ENCODE measurements around the gene ISLR.

- TF ChIP-seq CTCF (IDR thresholded peaks at IDR 0.05; ENCODE audit: poor library complexity, severe bottlenecking): no peak
- no peak for TF ChIP-seq EP300 (conservative IDR thresholded peaks at IDR 0.05; ENCODE audit: poor library complexity, severe bottlenecking)
- no peak for TF ChIP-seq RAD21 (conservative IDR thresholded peaks at IDR 0.05)
- no peak for TF ChIP-seq EZH2 (IDR thresholded peaks at IDR 0.05; ENCODE audit: borderline replicate concordance, insufficient read depth, low read length, poor library complexity, severe bottlenecking)
- no peak for TF ChIP-seq POLR2AphosphoS5 (IDR thresholded peaks at IDR 0.05)
These were observed 19.8 kb downstream of the ISLR start for GRCh38 chr15:74193299-74193718.

Measured in neural cell (in vitro differentiated cells).